Measurements from ENCODE around the gene UGCG.
"Not testable (repeated sequence)": the region's sequence is repeated elsewhere in the genome, so short reads cannot be mapped to it uniquely, and the experiment has no call there.

Gene UGCG

GRCh38 chr9:111876179-111876578 is 20.4 kb upstream of the UGCG start:
- no peak for TF ChIP-seq CTCF (IDR thresholded peaks at IDR 0.05; ENCODE audit: poor library complexity, severe bottlenecking)
- ATAC-seq (ENCODE audit: low read depth) (peak; percentile 46; the same call in 2 of the 3 replicates), DNase-seq (ENCODE audit: low spot score) (no peak)
- no peaks in the 10 kb centered on the region for H3K36me3 ChIP-seq (ENCODE audit: low read depth)
- H3K9me3 ChIP-seq (ENCODE audit: severe bottlenecking), result no peaks in the 10 kb centered on the region
- H3K4me1 ChIP-seq (ENCODE audit: insufficient read depth, poor library complexity, severe bottlenecking), result peaks cover 24% of the 10 kb centered on the region
- no peak overlapping the region for H3K4me3 ChIP-seq (ENCODE audit: severe bottlenecking)
- H3K27ac ChIP-seq (ENCODE audit: poor library complexity, severe bottlenecking), result peak overlapping the region; percentile 59
- no peaks in the 10 kb centered on the region for H3K27me3 ChIP-seq (ENCODE audit: insufficient read depth, poor library complexity, severe bottlenecking)

GRCh38 chr9:111877420-111877819 is 19.2 kb upstream of the UGCG start:
- Histone ChIP-seq H3K9me3 (ENCODE audit: severe bottlenecking) (no peaks in the 10 kb centered on the region), H3K36me3 (ENCODE audit: low read depth) (no peaks in the 10 kb centered on the region), H3K4me3 (ENCODE audit: severe bottlenecking) (no peak overlapping the region), H3K4me1 (ENCODE audit: insufficient read depth, poor library complexity, severe bottlenecking) (peaks cover 24% of the 10 kb centered on the region), H3K27me3 (ENCODE audit: insufficient read depth, poor library complexity, severe bottlenecking) (no peaks in the 10 kb centered on the region), H3K27ac (ENCODE audit: poor library complexity, severe bottlenecking) (no peak overlapping the region)
- TF ChIP-seq CTCF (IDR thresholded peaks at IDR 0.05; ENCODE audit: poor library complexity, severe bottlenecking), result no peak
- DNase-seq (ENCODE audit: low spot score) (no peak), ATAC-seq (ENCODE audit: low read depth) (no peak)

GRCh38 chr9:111878946-111879345 is 17.7 kb upstream of the UGCG start:
- Histone ChIP-seq H3K36me3 (ENCODE audit: low read depth) (no peaks in the 10 kb centered on the region), H3K27ac (ENCODE audit: poor library complexity, severe bottlenecking) (no peak overlapping the region), H3K4me1 (ENCODE audit: insufficient read depth, poor library complexity, severe bottlenecking) (peaks cover 24% of the 10 kb centered on the region), H3K9me3 (ENCODE audit: severe bottlenecking) (no peaks in the 10 kb centered on the region), H3K27me3 (ENCODE audit: insufficient read depth, poor library complexity, severe bottlenecking) (no peaks in the 10 kb centered on the region), H3K4me3 (ENCODE audit: severe bottlenecking) (no peak overlapping the region)
- no peak for TF ChIP-seq CTCF (IDR thresholded peaks at IDR 0.05; ENCODE audit: poor library complexity, severe bottlenecking)
- DNase-seq (ENCODE audit: low spot score) (no peak), ATAC-seq (ENCODE audit: low read depth) (no peak)

GRCh38 chr9:111886983-111887718 is 9.5 kb upstream of the UGCG start:
- H3K27ac ChIP-seq (ENCODE audit: poor library complexity, severe bottlenecking), result no peak overlapping the region
- H3K4me1 ChIP-seq (ENCODE audit: insufficient read depth, poor library complexity, severe bottlenecking), result peaks cover 2% of the 10 kb centered on the region
- H3K36me3 ChIP-seq (ENCODE audit: low read depth), result no peaks in the 10 kb centered on the region
- no peaks in the 10 kb centered on the region for H3K9me3 ChIP-seq (ENCODE audit: severe bottlenecking)
- DNase-seq (ENCODE audit: low spot score) (no peak), ATAC-seq (ENCODE audit: low read depth) (no peak)
- TF ChIP-seq CTCF (IDR thresholded peaks at IDR 0.05; ENCODE audit: poor library complexity, severe bottlenecking), result no peak
- no peaks in the 10 kb centered on the region for H3K27me3 ChIP-seq (ENCODE audit: insufficient read depth, poor library complexity, severe bottlenecking)
- H3K4me3 ChIP-seq (ENCODE audit: severe bottlenecking), result no peak overlapping the region

GRCh38 chr9:111890334-111890733 is 6.3 kb upstream of the UGCG start:
- Histone ChIP-seq H3K27me3 (ENCODE audit: insufficient read depth, poor library complexity, severe bottlenecking) (no peaks in the 10 kb centered on the region), H3K4me3 (ENCODE audit: severe bottlenecking) (no peak overlapping the region), H3K9me3 (ENCODE audit: severe bottlenecking) (no peaks in the 10 kb centered on the region), H3K27ac (ENCODE audit: poor library complexity, severe bottlenecking) (no peak overlapping the region), H3K4me1 (ENCODE audit: insufficient read depth, poor library complexity, severe bottlenecking) (peaks cover 8% of the 10 kb centered on the region), H3K36me3 (ENCODE audit: low read depth) (no peaks in the 10 kb centered on the region)
- no peak for ATAC-seq (ENCODE audit: low read depth)
- no peak for TF ChIP-seq CTCF (IDR thresholded peaks at IDR 0.05; ENCODE audit: poor library complexity, severe bottlenecking)
- DNase-seq (ENCODE audit: low spot score), result no peak

- not testable (repeated sequence) for H3K27ac ChIP-seq (ENCODE audit: poor library complexity, severe bottlenecking); H3K9me3 ChIP-seq (ENCODE audit: severe bottlenecking); H3K27me3 ChIP-seq (ENCODE audit: insufficient read depth, poor library complexity, severe bottlenecking); DNase-seq (ENCODE audit: low spot score); H3K36me3 ChIP-seq (ENCODE audit: low read depth); ATAC-seq (ENCODE audit: low read depth); H3K4me3 ChIP-seq (ENCODE audit: severe bottlenecking)
- H3K4me1 ChIP-seq (ENCODE audit: insufficient read depth, poor library complexity, severe bottlenecking), result peaks cover 13% of the 10 kb centered on the region
Observed at GRCh38 chr9:111890867-111891266, 5.7 kb upstream of the UGCG start.

Data from RWPE2 (cell line).